ENCODE measurements around the gene EVPLL. TPM values are rescaled to one million over a fixed set of nuclear protein-coding genes. Genes with fewer than 3 reads are reported as not detected.
"Not testable (repeated sequence)": the region's sequence is repeated elsewhere in the genome, so short reads cannot be mapped to it uniquely, and the experiment has no call there.

Gene EVPLL
- total RNA-seq, 1 donor from 2014 or later: not detected

DNA sequence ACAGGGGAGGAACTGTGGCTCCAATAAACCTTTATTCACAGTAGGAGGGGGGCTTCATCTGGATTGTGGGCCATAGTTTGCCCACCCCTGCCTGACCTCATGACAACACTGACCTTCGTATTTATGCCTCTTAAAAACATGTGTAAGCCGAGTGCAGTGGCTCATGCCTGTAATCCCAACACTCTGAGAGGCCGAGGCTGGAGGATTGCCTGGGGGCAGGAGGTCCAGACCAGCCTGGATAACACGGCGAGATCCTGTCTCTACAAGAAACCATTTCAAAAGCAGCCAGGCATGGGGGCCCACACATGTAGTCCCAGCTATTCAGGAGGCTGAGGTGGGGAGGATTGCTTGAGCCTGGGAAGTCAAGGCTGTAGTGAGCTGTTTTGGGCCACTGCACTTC, 10.0 kb downstream of the EVPLL start:
- H3K27ac Mint-ChIP-seq; H3K27me3 Mint-ChIP-seq; DNase-seq (ENCODE audit: low spot score, unreplicated experiment); H3K36me3 Mint-ChIP-seq (ENCODE audit: insufficient read depth); H3K9me3 Mint-ChIP-seq (ENCODE audit: low read depth); H3K4me1 Mint-ChIP-seq (ENCODE audit: low read depth); H3K4me3 Mint-ChIP-seq (ENCODE audit: low read depth): not testable (repeated sequence)

DNA sequence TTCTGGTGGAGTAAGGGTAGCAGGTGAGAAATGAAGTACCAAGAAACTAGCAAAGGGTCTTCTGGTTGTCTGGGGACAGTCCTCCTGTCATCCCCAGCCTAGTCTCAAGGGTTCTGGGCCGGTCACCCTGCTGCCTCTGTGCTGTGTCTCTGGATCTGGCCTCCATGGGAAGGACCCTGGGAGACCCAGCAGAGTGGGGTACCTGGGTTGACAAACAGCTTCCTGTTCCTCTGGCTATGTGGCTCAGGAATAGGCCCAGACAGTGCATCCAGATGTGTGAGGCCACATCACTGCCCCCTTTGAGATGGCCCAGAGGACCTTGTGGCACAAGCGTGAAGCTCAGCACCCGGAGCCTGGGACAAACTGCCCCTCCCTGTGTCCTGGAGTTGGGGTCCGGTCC, 10.7 kb downstream of the EVPLL start:
- H3K4me3 Mint-ChIP-seq (ENCODE audit: low read depth); H3K9me3 Mint-ChIP-seq (ENCODE audit: low read depth); H3K27ac Mint-ChIP-seq; H3K4me1 Mint-ChIP-seq (ENCODE audit: low read depth); DNase-seq (ENCODE audit: low spot score, unreplicated experiment); H3K36me3 Mint-ChIP-seq (ENCODE audit: insufficient read depth); H3K27me3 Mint-ChIP-seq: not testable (repeated sequence)

DNA sequence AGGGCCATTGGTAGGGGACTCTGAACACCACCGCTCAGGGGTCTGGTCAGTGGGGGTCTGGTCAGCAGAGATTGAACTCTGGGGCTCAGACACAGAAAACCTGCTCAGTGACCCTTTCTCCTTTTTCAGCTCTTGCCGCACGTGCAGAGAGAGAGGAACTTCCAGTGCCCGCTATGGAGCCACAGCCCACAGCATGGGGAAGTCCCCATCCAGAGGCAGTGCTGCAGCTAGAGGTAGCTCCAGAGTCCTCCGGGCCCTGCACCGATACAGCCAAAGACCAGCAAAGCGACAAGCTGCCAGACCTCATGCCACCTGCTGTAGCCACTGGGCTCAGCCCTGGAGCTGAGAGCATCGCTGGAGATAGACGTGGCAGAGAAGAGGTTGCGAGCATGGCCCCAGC, 11.2 kb downstream of the EVPLL start:
- not testable (repeated sequence) for H3K27me3 Mint-ChIP-seq; H3K9me3 Mint-ChIP-seq (ENCODE audit: low read depth); H3K27ac Mint-ChIP-seq; DNase-seq (ENCODE audit: low spot score, unreplicated experiment); H3K36me3 Mint-ChIP-seq (ENCODE audit: insufficient read depth); H3K4me3 Mint-ChIP-seq (ENCODE audit: low read depth); H3K4me1 Mint-ChIP-seq (ENCODE audit: low read depth)

DNA sequence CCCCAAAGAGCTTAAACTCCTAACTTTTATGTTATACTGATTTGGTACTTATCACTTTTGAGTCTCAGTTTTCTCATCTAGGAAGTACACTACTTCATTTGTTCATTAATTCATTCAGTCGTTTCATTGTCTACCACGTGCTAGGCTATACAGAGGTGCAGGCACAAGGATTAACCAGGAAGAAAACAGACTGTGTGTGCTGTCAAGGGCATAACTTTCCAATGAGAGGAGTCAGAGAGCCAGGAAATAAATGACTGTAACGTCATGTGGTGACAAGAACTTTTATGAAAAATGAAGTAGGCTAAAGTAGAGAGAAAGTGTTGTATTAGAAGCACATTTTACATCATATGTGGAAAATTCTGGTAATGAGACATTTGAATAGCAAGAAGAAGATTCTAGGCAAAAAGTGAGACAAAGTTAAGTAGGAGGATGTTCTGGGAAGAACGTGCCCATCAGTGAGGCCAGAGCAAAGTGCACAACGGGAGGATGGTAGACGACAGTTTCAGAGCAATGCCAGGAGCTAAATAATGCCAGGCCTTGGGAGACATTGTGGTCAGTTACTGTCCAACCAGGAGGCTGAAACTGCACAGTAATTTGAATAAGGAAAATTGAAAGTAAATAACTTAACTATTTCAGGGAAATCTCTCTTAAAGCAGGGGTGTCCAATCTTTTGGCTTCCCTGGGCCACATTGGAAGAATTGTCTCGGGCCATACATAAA, 24.5 kb downstream of the EVPLL start:
- not testable (repeated sequence) for H3K4me3 Mint-ChIP-seq (ENCODE audit: low read depth); H3K36me3 Mint-ChIP-seq (ENCODE audit: insufficient read depth); H3K4me1 Mint-ChIP-seq (ENCODE audit: low read depth); DNase-seq (ENCODE audit: low spot score, unreplicated experiment); H3K27ac Mint-ChIP-seq; H3K27me3 Mint-ChIP-seq; H3K9me3 Mint-ChIP-seq (ENCODE audit: low read depth)

DNA sequence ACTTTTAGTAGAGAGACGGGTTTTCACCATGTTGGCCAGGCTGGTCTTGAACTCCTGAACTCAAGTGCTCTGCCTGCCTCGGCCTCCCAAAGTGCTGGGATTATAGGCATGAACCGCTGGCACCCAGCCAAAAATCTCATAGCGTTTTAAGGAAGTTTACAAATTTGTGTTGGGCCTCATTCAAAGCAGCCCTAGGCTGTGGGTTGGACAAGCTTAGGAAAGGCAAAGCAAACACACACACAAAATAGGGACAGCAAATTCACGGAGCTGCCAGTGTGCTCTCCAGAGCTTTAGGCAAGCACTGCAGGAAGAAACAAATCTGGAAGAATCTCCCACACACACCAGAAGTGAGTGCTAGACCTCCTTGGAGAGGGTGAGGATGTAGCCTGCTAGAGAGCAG, 25.6 kb downstream of the EVPLL start:
- not testable (repeated sequence) for H3K27ac Mint-ChIP-seq; H3K4me1 Mint-ChIP-seq (ENCODE audit: low read depth); H3K9me3 Mint-ChIP-seq (ENCODE audit: low read depth); H3K36me3 Mint-ChIP-seq (ENCODE audit: insufficient read depth); H3K4me3 Mint-ChIP-seq (ENCODE audit: low read depth); DNase-seq (ENCODE audit: low spot score, unreplicated experiment); H3K27me3 Mint-ChIP-seq

DNA sequence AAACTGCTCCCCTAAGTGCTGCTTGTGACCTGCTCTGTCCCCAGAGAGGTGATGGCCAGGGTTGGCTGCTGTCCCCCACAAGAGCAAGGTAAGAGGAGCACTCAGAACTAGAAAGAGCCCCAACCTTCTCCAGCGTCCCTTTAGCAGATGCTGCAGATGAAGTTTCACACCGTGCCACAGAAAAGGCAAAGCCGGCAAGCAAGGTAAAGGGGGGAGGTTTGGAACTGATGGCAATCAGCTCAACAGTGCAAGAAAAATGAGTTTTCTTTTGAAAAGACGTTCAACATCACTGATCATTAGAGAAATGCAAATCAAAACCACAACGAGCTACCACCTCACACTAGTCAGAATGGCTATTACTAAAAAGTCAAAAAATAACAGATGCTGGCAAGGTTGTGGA, 26.0 kb downstream of the EVPLL start:
- H3K27me3 Mint-ChIP-seq; H3K27ac Mint-ChIP-seq; H3K36me3 Mint-ChIP-seq (ENCODE audit: insufficient read depth); H3K9me3 Mint-ChIP-seq (ENCODE audit: low read depth); H3K4me3 Mint-ChIP-seq (ENCODE audit: low read depth); H3K4me1 Mint-ChIP-seq (ENCODE audit: low read depth); DNase-seq (ENCODE audit: low spot score, unreplicated experiment): not testable (repeated sequence)

DNA sequence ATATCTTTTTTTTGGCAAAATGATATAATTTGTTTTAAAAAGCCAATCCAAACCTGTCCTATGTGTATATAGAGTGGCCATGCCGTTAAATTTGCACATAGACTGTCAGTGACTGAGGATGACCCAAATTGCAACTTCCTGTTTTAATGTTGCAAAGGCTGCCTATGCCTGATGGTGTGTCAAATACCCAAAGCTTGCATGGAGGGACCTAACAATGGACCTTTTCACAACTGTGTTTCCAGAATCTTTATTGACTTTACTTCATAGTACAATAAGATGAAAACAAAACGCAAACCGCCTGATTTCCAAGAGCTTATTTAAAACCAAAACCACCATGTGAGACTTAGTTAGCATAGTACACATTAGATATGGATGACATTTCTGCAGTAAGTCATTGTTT, 31.3 kb downstream of the EVPLL start:
- H3K27ac Mint-ChIP-seq: not testable (repeated sequence)
- Mint-ChIP-seq H3K4me3 (ENCODE audit: low read depth) (peak overlapping the region; percentile 25), H3K4me1 (ENCODE audit: low read depth) (peaks cover 14% of the 10 kb centered on the region)

DNA sequence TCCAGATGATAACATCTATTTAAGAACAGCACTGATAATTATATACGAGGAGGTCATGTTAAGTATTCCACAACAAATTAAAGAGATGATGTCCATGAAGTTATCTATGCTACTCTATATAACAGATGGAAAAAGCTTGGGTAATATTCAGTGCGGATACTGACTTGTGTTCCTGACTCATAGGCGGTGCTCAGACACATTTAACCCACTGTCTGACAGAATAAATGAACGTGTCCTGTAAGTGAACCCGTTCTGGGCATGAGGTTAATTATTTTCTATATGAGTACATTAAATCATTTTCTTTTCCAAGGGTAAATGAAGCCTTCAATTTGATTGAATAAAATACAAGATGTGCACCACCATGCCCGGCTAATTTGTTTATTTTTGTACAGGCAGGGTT, 31.7 kb downstream of the EVPLL start:
- not testable (repeated sequence) for H3K27me3 Mint-ChIP-seq; DNase-seq (ENCODE audit: low spot score, unreplicated experiment); H3K27ac Mint-ChIP-seq; H3K9me3 Mint-ChIP-seq (ENCODE audit: low read depth); H3K36me3 Mint-ChIP-seq (ENCODE audit: insufficient read depth)
- H3K4me3 Mint-ChIP-seq (ENCODE audit: low read depth): peak overlapping the region; percentile 25
- H3K4me1 Mint-ChIP-seq (ENCODE audit: low read depth): peaks cover 14% of the 10 kb centered on the region

More for the DNA sequence above, 31.3 kb downstream of the EVPLL start:
- H3K9me3 Mint-ChIP-seq (ENCODE audit: low read depth); H3K36me3 Mint-ChIP-seq (ENCODE audit: insufficient read depth); DNase-seq (ENCODE audit: low spot score, unreplicated experiment); H3K27me3 Mint-ChIP-seq: not testable (repeated sequence)

DNA sequence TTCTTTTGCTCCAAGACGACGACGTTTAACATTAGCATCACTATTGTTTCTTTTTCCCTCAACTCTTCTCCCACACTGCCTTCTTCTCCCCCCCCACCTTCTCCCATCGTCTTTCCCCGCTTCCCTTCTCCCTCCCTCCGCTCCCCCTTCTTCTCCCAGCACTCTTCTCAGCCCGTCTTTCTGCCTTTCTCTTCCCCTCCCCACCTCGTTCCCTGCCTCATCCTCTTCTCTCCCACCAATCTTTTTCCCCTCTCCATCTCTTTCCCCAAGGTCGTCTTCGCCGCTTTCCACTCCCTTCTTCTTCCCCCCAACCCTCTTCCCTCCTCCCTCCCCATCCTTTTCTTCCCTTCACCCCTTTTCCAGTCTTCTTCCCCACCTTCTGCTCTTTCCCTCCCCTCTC, 33.2 kb downstream of the EVPLL start:
- not testable (repeated sequence) for H3K27me3 Mint-ChIP-seq; H3K9me3 Mint-ChIP-seq (ENCODE audit: low read depth); H3K36me3 Mint-ChIP-seq (ENCODE audit: insufficient read depth); DNase-seq (ENCODE audit: low spot score, unreplicated experiment)
- Mint-ChIP-seq H3K27ac (peak overlapping the region; percentile 20), H3K4me1 (ENCODE audit: low read depth) (peaks cover 14% of the 10 kb centered on the region), H3K4me3 (ENCODE audit: low read depth) (peak overlapping the region; percentile 82)

DNA sequence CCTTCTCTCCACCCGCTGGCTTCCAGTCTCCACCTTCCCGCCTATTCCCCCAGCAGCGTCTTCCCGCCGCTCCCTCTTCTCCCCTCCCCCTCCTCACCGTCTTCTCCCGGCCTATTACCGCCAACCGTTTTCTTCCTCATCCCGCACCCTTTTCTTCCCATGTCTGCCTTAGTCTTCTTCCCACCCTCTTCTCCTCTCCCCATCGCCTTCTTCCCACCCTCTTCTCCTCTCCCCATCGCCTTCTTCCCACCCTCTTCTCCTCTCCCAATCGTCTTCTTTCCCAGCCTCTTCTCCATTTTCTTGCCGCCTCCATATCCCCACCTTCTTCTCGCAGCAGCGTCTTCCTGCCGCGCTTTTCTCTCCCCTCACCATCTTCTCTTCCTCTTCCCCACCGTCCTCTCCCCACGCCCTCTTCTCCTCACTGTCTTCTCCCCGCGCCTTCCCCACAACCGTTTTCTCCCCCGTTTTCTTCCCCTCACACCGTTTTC, 33.8 kb downstream of the EVPLL start:
- not testable (repeated sequence) for H3K36me3 Mint-ChIP-seq (ENCODE audit: insufficient read depth); H3K27me3 Mint-ChIP-seq; DNase-seq (ENCODE audit: low spot score, unreplicated experiment); H3K9me3 Mint-ChIP-seq (ENCODE audit: low read depth)
- Mint-ChIP-seq H3K27ac (peak overlapping the region; percentile 87), H3K4me1 (ENCODE audit: low read depth) (peaks cover 14% of the 10 kb centered on the region), H3K4me3 (ENCODE audit: low read depth) (peak overlapping the region; percentile 82)

DNA sequence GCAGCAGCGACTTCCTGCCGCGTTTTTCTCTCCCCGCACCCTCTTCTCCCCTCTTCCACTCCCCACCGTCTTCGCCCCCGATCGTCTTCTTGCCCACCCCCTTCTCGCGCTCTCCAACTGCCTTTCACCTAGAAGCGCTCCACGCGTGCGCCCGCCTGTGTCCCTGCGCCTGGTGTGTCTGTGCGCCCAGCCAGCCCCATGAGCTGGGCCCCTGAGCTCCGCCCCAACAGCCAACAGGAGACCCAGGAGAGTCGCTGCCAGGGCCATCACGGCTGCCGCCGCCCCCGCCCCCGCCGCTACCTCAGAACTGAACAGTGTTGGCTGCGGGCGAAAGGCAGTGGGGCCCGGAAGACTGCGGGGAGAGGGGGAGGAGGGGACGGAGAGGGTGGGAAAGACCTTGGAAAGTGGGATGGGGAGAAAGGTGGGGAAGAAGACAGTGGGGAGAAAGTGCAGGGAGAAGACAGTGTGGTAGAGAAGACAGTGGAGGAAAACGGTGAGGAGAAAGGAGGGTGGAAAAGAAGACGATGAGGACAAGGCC, 34.5 kb downstream of the EVPLL start:
- not testable (repeated sequence) for DNase-seq (ENCODE audit: low spot score, unreplicated experiment); H3K36me3 Mint-ChIP-seq (ENCODE audit: insufficient read depth); H3K27me3 Mint-ChIP-seq; H3K27ac Mint-ChIP-seq; H3K9me3 Mint-ChIP-seq (ENCODE audit: low read depth)
- Mint-ChIP-seq H3K4me3 (ENCODE audit: low read depth) (peak overlapping the region; percentile 82), H3K4me1 (ENCODE audit: low read depth) (peaks cover 15% of the 10 kb centered on the region)

DNA sequence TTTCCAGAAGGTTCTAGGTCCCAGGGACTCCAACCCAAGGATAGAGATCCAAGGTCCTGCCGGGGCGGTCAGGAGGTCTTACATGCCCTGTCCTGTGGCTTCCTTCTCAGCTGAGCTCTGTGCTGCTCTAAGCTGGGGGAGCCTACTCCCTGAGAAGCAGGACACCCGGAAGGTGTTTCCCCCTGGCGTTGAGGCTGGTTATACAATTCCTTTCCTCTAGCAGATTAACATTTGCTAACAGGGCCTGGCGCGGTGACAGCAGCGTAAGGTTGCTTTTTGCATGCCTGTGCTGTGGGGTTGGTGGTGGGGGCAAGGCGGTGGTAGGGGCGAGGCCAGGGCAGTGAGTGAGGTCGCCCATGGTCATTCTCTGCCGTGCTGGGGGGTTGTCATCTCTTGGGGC, 43.9 kb downstream of the EVPLL start:
- not testable (repeated sequence) for H3K9me3 Mint-ChIP-seq (ENCODE audit: low read depth); H3K4me3 Mint-ChIP-seq (ENCODE audit: low read depth); H3K27me3 Mint-ChIP-seq; H3K27ac Mint-ChIP-seq; H3K36me3 Mint-ChIP-seq (ENCODE audit: insufficient read depth); DNase-seq (ENCODE audit: low spot score, unreplicated experiment); H3K4me1 Mint-ChIP-seq (ENCODE audit: low read depth)

DNA sequence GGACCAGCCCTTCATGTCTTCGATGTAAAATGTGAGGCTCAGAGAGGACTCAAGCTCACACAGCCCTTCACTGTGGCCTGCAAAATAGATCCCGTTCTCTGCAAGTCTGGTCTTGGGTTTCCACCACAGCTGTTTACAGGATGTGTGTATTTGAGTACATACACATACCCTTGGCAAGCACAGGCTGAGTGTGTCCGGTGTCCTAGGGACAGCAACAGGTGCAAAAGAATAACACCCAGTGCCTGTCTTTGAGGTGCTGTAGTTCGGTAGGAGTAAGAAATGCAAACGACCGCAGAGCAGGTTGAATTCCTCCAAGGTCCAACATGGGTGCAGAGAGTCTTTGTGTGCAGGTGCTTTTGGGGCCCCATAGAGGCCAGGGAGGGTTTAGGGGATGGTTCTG, 44.9 kb downstream of the EVPLL start:
- H3K27ac Mint-ChIP-seq; H3K4me1 Mint-ChIP-seq (ENCODE audit: low read depth); DNase-seq (ENCODE audit: low spot score, unreplicated experiment); H3K4me3 Mint-ChIP-seq (ENCODE audit: low read depth); H3K36me3 Mint-ChIP-seq (ENCODE audit: insufficient read depth); H3K27me3 Mint-ChIP-seq; H3K9me3 Mint-ChIP-seq (ENCODE audit: low read depth): not testable (repeated sequence)
